ENCODE results near the gene PCYT1A.

DNA sequence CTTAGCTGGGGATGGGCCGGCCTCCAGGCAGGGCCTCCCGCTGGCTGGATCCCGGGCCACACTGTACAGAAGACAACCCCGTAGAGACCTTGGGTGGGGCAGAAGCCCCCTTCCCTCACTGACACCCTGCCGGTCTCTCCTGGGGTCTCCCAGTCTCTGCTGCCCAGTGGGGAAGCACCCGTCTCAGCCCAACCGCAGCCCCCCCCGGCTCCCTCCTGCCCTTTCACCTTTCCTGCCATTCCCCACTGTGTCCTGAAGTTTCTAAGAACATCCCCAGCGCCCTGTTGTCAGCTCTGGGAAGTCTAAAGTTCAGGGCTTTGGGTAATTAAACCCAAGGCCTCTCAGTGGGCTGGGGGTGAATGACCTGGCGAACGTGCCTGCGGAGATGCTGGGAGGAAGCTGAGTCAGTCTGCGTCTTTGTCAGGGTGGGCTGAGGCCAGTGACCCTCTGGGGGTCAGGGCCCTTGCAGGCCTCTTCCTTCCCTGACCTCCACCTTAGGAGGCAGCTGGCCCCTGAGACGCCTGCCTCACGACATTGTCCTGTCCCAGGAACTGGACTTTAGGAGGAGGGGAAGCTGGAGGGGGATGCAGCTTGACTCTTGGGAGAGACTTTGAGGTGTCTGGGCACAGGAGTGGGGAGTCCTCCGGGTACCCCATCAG is 72.6 kb downstream of the PCYT1A start:
- TF ChIP-seq CTCF (IDR thresholded peaks at IDR 0.05; ENCODE audit: borderline replicate concordance, extremely low read depth, low read length, poor library complexity, severe bottlenecking) (no peak), EZH2 (IDR thresholded peaks at IDR 0.05; ENCODE audit: borderline replicate concordance, low read depth, low read length, severe bottlenecking) (no peak)

Data from DND-41 (cell line).